ENCODE measurements around the gene PRDX2.

DNA sequence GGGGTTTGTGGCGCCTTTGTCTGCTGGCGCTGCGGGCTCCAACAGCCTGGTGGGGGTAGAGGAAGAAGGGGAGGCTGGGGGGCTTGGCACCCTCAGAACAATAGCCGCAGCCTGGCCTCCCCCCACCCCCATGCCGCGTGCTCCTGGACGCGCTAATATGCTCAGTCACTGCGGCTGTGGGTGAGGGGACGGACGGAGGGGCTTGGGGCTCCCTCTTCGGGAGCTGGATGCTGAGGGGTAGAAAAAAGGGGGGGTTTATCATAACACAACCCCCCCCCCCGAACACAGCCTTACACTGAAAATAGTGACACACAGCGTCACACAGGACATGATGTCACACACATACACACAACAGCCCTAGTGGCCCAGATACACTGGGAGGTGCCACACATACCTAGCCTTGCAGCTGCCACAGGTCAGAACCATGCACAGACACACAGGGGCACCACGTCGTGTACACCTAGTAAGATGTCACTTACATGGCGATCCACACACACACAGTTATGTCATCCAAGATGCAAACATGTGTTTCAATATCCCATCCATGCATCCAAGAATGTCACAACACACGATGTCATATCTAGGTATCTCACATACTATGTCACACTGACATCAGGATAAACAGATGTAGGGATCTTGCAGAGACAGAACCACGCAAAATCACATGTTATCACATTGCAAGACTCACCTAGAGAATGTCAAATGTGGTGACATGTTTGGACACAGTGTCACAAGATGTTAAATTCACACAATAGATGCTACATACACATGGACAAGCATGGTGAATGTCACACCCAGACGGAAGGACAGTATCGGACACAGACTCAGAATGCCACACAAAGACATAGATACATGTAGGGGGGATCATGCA is 37.5 kb upstream of the PRDX2 start:
- TF ChIP-seq, protein P1, sequence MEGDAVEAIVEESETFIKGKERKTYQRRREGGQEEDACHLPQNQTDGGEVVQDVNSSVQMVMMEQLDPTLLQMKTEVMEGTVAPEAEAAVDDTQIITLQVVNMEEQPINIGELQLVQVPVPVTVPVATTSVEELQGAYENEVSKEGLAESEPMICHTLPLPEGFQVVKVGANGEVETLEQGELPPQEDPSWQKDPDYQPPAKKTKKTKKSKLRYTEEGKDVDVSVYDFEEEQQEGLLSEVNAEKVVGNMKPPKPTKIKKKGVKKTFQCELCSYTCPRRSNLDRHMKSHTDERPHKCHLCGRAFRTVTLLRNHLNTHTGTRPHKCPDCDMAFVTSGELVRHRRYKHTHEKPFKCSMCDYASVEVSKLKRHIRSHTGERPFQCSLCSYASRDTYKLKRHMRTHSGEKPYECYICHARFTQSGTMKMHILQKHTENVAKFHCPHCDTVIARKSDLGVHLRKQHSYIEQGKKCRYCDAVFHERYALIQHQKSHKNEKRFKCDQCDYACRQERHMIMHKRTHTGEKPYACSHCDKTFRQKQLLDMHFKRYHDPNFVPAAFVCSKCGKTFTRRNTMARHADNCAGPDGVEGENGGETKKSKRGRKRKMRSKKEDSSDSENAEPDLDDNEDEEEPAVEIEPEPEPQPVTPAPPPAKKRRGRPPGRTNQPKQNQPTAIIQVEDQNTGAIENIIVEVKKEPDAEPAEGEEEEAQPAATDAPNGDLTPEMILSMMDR (conservative IDR thresholded peaks at IDR 0.05; ENCODE audit: low read length) = no peak
- TF ChIP-seq EZH2phosphoT487 (IDR thresholded peaks at IDR 0.05; ENCODE audit: borderline replicate concordance, low read depth, low read length) = no peak
